PC-3 (cell line): ENCODE measurements around the gene OPN3. TPM values are rescaled to one million over a fixed set of nuclear protein-coding genes. Genes with fewer than 3 reads are reported as not detected.

Experiments
- ATAC-seq: fragments of 200-7000 bp; cut with Tn5 transposase; 2 replicates; pipeline ENCODE4 v1.9.1; 2020; ENCODE audit warnings: mild to moderate bottlenecking, moderate library complexity
- BruUV-seq: library from RNA; stranded (reverse); fragments of 400-500 nt; replicated peaks from 2 replicates; lab custom pipeline; 2021; lab: Mats Ljungman, UMichigan
- CTCF ChIA-PET: fragments of 300-600 bp; sonication (Branson Sonifier 250); formaldehyde crosslinking; loops from one replicate; lab custom pipeline; 2022; ENCODE audit warnings: antibody characterized with exemption; lab: Charles Lee
- POLR2A ChIA-PET: fragments of 300-600 bp; sonication (Branson Sonifier 250); formaldehyde crosslinking; loops from one replicate; lab custom pipeline; 2022; ENCODE audit warnings: antibody characterized with exemption; ENCODE audit not compliant: unreplicated experiment; lab: Charles Lee
- DNase-seq: peaks from one replicate; pipeline ENCODE4 v3.0.0-alpha.2; 2015
- H2AFZ ChIP-seq: fragments of 300-600 bp; sonication (generic); 2 replicates; pipeline ENCODE4 v1.6.0; 2016; ENCODE audit warnings: antibody characterized with exemption, low read length
- H3F3A ChIP-seq: fragments of 300-600 bp; sonication (generic); one replicate; pipeline ENCODE4 v1.6.0; 2017; ENCODE audit warnings: antibody characterized with exemption, low read length, control low read depth, mild to moderate bottlenecking; ENCODE audit not compliant: unreplicated experiment
- H3K27ac ChIP-seq: fragments of 300-600 bp; sonication (generic); 2 replicates; pipeline ENCODE4 v1.5.1; 2016; ENCODE audit warnings: mild to moderate bottlenecking, low read length
- H3K27me3 ChIP-seq: fragments of 300-600 bp; sonication (generic); 2 replicates; pipeline ENCODE4 v1.6.1; 2016; ENCODE audit warnings: low read length, mixed read lengths
- H3K36me3 ChIP-seq: fragments of 300-600 bp; sonication (generic); 2 replicates; pipeline ENCODE4 v1.6.1; 2016; ENCODE audit warnings: low read depth, mixed run types, low read length, mixed read lengths
- H3K4me1 ChIP-seq: fragments of 300-600 bp; sonication (generic); 2 replicates; pipeline ENCODE4 v1.5.1; 2016; ENCODE audit warnings: low read length; ENCODE audit not compliant: insufficient read depth
- H3K4me2 ChIP-seq: fragments of 300-600 bp; sonication (generic); 2 replicates; pipeline ENCODE4 v1.6.0; 2016; ENCODE audit warnings: low read length
- H3K4me3 ChIP-seq: fragments of 300-600 bp; sonication (generic); 2 replicates; pipeline ENCODE4 v1.5.1; 2016; ENCODE audit warnings: mild to moderate bottlenecking, low read length, mixed read lengths
- H3K79me2 ChIP-seq: fragments of 300-600 bp; sonication (generic); 2 replicates; pipeline ENCODE4 v1.6.1; 2017; ENCODE audit warnings: low read length, mixed read lengths
- H3K9ac ChIP-seq: fragments of 300-600 bp; sonication (generic); 2 replicates; pipeline ENCODE4 v1.6.0; 2016; ENCODE audit warnings: mild to moderate bottlenecking, low read length
- H3K9me2 ChIP-seq: fragments of 300-600 bp; sonication (generic); replicated peaks from 2 replicates; pipeline ENCODE4 v1.6.1; 2016; ENCODE audit warnings: mixed run types, low read length, mixed read lengths
- H3K9me3 ChIP-seq: fragments of 300-600 bp; sonication (generic); 2 replicates; pipeline ENCODE4 v1.6.1; 2016; ENCODE audit warnings: low read length, mixed read lengths
- H4K20me1 ChIP-seq: fragments of 300-600 bp; sonication (generic); 2 replicates; pipeline ENCODE4 v1.6.1; 2016; ENCODE audit warnings: low read length, mixed read lengths
- CTCF ChIP-seq: fragments of 300-600 bp; sonication (generic); conservative IDR thresholded peaks from 2 replicates; pipeline ENCODE4 v1.5.1; 2017; ENCODE audit warnings: antibody characterized with exemption, low read depth, mild to moderate bottlenecking, low read length
- EZH2 ChIP-seq: fragments of 300-600 bp; sonication (generic); IDR thresholded peaks from one replicate; pipeline ENCODE4 v1.6.1; 2017; ENCODE audit warnings: antibody characterized with exemption, mild to moderate bottlenecking, low read length; ENCODE audit not compliant: unreplicated experiment
- EZH2phosphoT487 ChIP-seq: fragments of 300-600 bp; sonication (generic); IDR thresholded peaks from 2 replicates; pipeline ENCODE4 v1.6.1; 2018; ENCODE audit warnings: mild to moderate bottlenecking, antibody characterized with exemption, low read length, borderline replicate concordance
- intact Hi-C: fragments of 100-400 bp; cut with micrococcal nuclease; formaldehyde crosslinking; loops from 2 replicates; pipeline ENCODE4 v1.9.0; 2023
- total RNA-seq: library from RNA; depleted of rRNA; stranded (reverse); fragments of >200 nt; gene quantifications from 2 replicates; pipeline ENCODE4 v1.2.3, GENCODE V29; 2014

The OPN3 gene
- total RNA-seq, 1 experiment from 2014 or later: 44.8 TPM

GRCh38 chr1:241654019-241654418 is 13.8 kb upstream of the OPN3 start:
- POLR2A ChIA-PET: no interaction called here
- peak overlapping the region; percentile 23; the same call in 1 of the 2 replicates for H3K4me2 ChIP-seq
- CTCF ChIA-PET: interaction anchor here (0.6 kb wide), 1 partner anchor 49 kb away, joined by 3 read pairs; no protein-coding TSS in a partner anchor
- no peaks in the 10 kb centered on the region for H4K20me1 ChIP-seq
- H3K9ac ChIP-seq: no peak overlapping the region; the same call in 1 of the 2 replicates
- no peaks in the 10 kb centered on the region for H3K36me3 ChIP-seq
- peak overlapping the region; percentile 48 for H3K27ac ChIP-seq
- intact Hi-C loops: no loop called here
- TF ChIP-seq CTCF (no peak), EZH2 (no peak), EZH2phosphoT487 (no peak)
- H3K27me3 ChIP-seq: no peaks in the 10 kb centered on the region
- H3K9me2 ChIP-seq: no peaks in the 10 kb centered on the region
- no peak overlapping the region for H3K4me3 ChIP-seq
- ATAC-seq (no peak; the same call in 1 of the 2 replicates), DNase-seq (no peak)
- no peaks in the 10 kb centered on the region for H3F3A ChIP-seq
- H3K4me1 ChIP-seq: peaks cover 36% of the 10 kb centered on the region
- no peaks in the 10 kb centered on the region for H3K79me2 ChIP-seq
- no peaks in the 10 kb centered on the region for H3K9me3 ChIP-seq
- no peak overlapping the region for H2AFZ ChIP-seq
- no TSS peak for BruUV-seq

GRCh38 chr1:241652012-241652411 is 11.8 kb upstream of the OPN3 start, which contains the start of gene WDR64:
Gene WDR64 (plus strand): TSS chr1:241652281. CDS start chr1:241652485, 204 bp downstream.
- intact Hi-C loops: no loop called here
- no peaks in the 10 kb centered on the region for H3K9me2 ChIP-seq
- no peaks in the 10 kb centered on the region for H3K79me2 ChIP-seq
- no peaks in the 10 kb centered on the region for H3K27me3 ChIP-seq
- H3K36me3 ChIP-seq: no peaks in the 10 kb centered on the region
- H2AFZ ChIP-seq: no peak within 1 kb of the TSS
- H3K9me3 ChIP-seq: no peaks in the 10 kb centered on the region
- H3K4me3 ChIP-seq: no peak within 1 kb of the TSS
- TF ChIP-seq EZH2 (no peak), EZH2phosphoT487 (no peak), CTCF (no peak)
- ATAC-seq: no peak
- ChIA-PET CTCF (no interaction called here), POLR2A (no interaction called here)
- no TSS peak for BruUV-seq
- H3K9ac ChIP-seq: no peak within 1 kb of the TSS
- DNase-seq: no peak
- no peaks in the 10 kb centered on the region for H4K20me1 ChIP-seq
- H3K27ac ChIP-seq: no peak within 1 kb of the TSS
- H3K4me1 ChIP-seq: peaks cover 25% of the 10 kb centered on the region
- H3K4me2 ChIP-seq: no peak within 1 kb of the TSS
- H3F3A ChIP-seq: no peaks in the 10 kb centered on the region

GRCh38 chr1:241648159-241648558 is 8.0 kb upstream of the OPN3 start:
- intact Hi-C loops: no loop called here

More at GRCh38 chr1:241648159-241648558, 8.0 kb upstream of the OPN3 start:
- H3K79me2 ChIP-seq: no peaks in the 10 kb centered on the region
- POLR2A ChIA-PET: no interaction called here
- no TSS peak for BruUV-seq
- H4K20me1 ChIP-seq: no peaks in the 10 kb centered on the region
- no peaks in the 10 kb centered on the region for H3K36me3 ChIP-seq
- peaks cover 3% of the 10 kb centered on the region; the same call in 1 of the 2 replicates for H3K4me1 ChIP-seq
- ATAC-seq: peak; percentile 61
- H3K4me3 ChIP-seq: no peak overlapping the region
- CTCF ChIA-PET: no interaction called here
- no peak for DNase-seq
- H3K9ac ChIP-seq: no peak overlapping the region
- H3K27me3 ChIP-seq: no peaks in the 10 kb centered on the region
- H3F3A ChIP-seq: no peaks in the 10 kb centered on the region
- no peak overlapping the region for H3K27ac ChIP-seq
- H3K9me2 ChIP-seq: no peaks in the 10 kb centered on the region
- H3K9me3 ChIP-seq: no peaks in the 10 kb centered on the region
- TF ChIP-seq CTCF: no peak
- no peak overlapping the region for H3K4me2 ChIP-seq
- H2AFZ ChIP-seq: peak overlapping the region; percentile 1; the same call in 1 of the 2 replicates
